ENCODE data around the gene UTS2B.

The UTS2B gene

DNA sequence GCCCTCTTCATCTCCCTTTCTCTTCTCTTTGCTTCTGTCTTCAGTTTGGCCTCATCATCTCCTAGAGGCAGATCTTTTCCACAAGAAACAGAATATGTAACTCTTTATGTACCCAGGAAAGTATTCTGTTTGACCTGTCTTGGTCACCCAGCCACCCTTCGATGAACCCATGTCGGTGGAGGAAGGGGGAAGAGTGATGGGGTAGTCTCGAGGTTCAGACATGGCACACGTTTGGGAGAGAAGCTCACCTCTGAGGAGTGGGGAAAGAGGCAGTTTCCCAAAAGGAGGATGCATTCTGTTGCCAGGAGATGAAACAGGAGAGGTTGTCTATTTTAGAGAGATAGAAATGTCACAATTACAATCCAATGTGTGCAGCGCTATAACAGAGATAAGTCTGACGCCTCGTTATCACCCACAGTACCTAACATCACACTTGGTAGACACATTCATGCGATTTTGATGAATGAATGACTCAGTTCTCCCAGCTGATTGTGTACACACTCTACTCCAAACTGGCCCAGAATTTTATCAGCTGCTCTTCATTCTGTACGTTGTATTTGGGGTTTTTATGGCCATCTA lies 1.9 kb downstream of the UTS2B start:
- H3K9me3 Mint-ChIP-seq, result no peaks in the 10 kb centered on the region
- DNase-seq, result no peak
- H3K4me3 Mint-ChIP-seq, result peak overlapping the region; percentile 93
- TF ChIP-seq, protein P1, sequence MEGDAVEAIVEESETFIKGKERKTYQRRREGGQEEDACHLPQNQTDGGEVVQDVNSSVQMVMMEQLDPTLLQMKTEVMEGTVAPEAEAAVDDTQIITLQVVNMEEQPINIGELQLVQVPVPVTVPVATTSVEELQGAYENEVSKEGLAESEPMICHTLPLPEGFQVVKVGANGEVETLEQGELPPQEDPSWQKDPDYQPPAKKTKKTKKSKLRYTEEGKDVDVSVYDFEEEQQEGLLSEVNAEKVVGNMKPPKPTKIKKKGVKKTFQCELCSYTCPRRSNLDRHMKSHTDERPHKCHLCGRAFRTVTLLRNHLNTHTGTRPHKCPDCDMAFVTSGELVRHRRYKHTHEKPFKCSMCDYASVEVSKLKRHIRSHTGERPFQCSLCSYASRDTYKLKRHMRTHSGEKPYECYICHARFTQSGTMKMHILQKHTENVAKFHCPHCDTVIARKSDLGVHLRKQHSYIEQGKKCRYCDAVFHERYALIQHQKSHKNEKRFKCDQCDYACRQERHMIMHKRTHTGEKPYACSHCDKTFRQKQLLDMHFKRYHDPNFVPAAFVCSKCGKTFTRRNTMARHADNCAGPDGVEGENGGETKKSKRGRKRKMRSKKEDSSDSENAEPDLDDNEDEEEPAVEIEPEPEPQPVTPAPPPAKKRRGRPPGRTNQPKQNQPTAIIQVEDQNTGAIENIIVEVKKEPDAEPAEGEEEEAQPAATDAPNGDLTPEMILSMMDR (IDR thresholded peaks at IDR 0.05), result no peak
- peaks cover 44% of the 10 kb centered on the region for H3K4me1 Mint-ChIP-seq
- no peaks in the 10 kb centered on the region for H3K36me3 Mint-ChIP-seq (ENCODE audit: low read depth)
- no peaks in the 10 kb centered on the region for H3K27me3 Mint-ChIP-seq (ENCODE audit: low read depth, poor library complexity)
- peak overlapping the region; percentile 87 for H3K27ac Mint-ChIP-seq

- no peak for DNase-seq
- Mint-ChIP-seq H3K4me3 (peak overlapping the region; percentile 47), H3K9me3 (no peaks in the 10 kb centered on the region), H3K36me3 (ENCODE audit: low read depth) (no peaks in the 10 kb centered on the region), H3K4me1 (peaks cover 38% of the 10 kb centered on the region), H3K27me3 (ENCODE audit: low read depth, poor library complexity) (no peaks in the 10 kb centered on the region), H3K27ac (no peak overlapping the region)
- TF ChIP-seq, protein P1 (IDR thresholded peaks at IDR 0.05), result no peak
Measured at GRCh38 chr3:191327526-191327925, 2.8 kb downstream of the UTS2B start.

GRCh38 chr3:191324936-191325335 lies 5.4 kb downstream of the UTS2B start:
- TF ChIP-seq, protein P1 (IDR thresholded peaks at IDR 0.05), result no peak
- H3K4me1 Mint-ChIP-seq, result peaks cover 15% of the 10 kb centered on the region
- H3K36me3 Mint-ChIP-seq (ENCODE audit: low read depth), result no peaks in the 10 kb centered on the region
- no peak overlapping the region for H3K4me3 Mint-ChIP-seq
- H3K27me3 Mint-ChIP-seq (ENCODE audit: low read depth, poor library complexity), result peaks cover 2% of the 10 kb centered on the region
- no peaks in the 10 kb centered on the region for H3K9me3 Mint-ChIP-seq
- no peak for DNase-seq
- H3K27ac Mint-ChIP-seq, result no peak overlapping the region

GRCh38 chr3:191321019-191321767 lies 9.1 kb downstream of the UTS2B start:
- no peaks in the 10 kb centered on the region for H3K4me1 Mint-ChIP-seq
- peaks cover 2% of the 10 kb centered on the region for H3K27me3 Mint-ChIP-seq (ENCODE audit: low read depth, poor library complexity)
- H3K4me3 Mint-ChIP-seq, result no peak overlapping the region
- DNase-seq, result no peak
- peaks cover 3% of the 10 kb centered on the region for H3K9me3 Mint-ChIP-seq
- TF ChIP-seq, protein P1 (IDR thresholded peaks at IDR 0.05), result no peak
- H3K27ac Mint-ChIP-seq, result no peak overlapping the region
- H3K36me3 Mint-ChIP-seq (ENCODE audit: low read depth), result no peaks in the 10 kb centered on the region

DNA sequence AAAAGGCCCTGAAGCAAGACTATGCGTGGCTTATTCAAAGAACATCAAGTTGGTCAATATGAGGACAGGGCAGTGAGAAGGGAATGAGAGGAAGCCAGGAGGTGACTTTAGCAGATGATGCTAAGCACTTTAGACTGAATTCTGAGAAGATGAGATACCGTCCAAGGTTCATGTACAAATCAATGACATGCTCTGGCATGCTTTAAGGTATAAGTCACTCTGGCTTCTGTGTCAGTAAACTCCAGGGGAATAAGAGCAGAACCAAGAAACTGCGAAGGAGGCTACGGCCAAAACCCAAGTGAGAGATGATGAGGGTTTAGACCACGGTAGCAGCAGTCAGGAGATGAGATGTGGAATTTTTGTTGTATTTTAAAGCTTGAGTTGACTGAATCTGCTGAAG lies 10.0 kb downstream of the UTS2B start:
- Mint-ChIP-seq H3K27ac (no peak overlapping the region), H3K4me3 (no peak overlapping the region), H3K9me3 (peaks cover 7% of the 10 kb centered on the region), H3K27me3 (ENCODE audit: low read depth, poor library complexity) (peaks cover 2% of the 10 kb centered on the region), H3K4me1 (no peaks in the 10 kb centered on the region), H3K36me3 (ENCODE audit: low read depth) (no peaks in the 10 kb centered on the region)
- no peak for DNase-seq
- TF ChIP-seq, protein P1 (IDR thresholded peaks at IDR 0.05), result no peak
